ENCODE results near the gene CCT8L2. TPM values are rescaled to one million over a fixed set of nuclear protein-coding genes. Genes with fewer than 3 reads are reported as not detected.
"Not testable (repeated sequence)": the region's sequence is repeated elsewhere in the genome, so short reads cannot be mapped to it uniquely, and the experiment has no call there.

The CCT8L2 gene
- total RNA-seq (2021; ENCODE audit: unreplicated experiment) = not detected
- not detected in 2 replicates for polyA plus RNA-seq (2012)
- not detected for Bru-seq, nascent RNA
- BruChase-seq, experiment 1, labeled RNA remaining after a 6-hour chase = not detected
- BruChase-seq, experiment 2, labeled RNA remaining after a 2-hour chase = not detected
- long read RNA-seq = 0 reads

- H3K9ac ChIP-seq (ENCODE audit: low read length); H3K27ac ChIP-seq (ENCODE audit: low read depth, low read length); DNase-seq (ENCODE audit: low read depth, low spot score); H3K9me2 ChIP-seq (ENCODE audit: insufficient read depth); H3K27me3 ChIP-seq (ENCODE audit: insufficient read depth, low read length); H4K20me1 ChIP-seq (ENCODE audit: insufficient read depth); CTCF ChIA-PET; H3K79me2 ChIP-seq (ENCODE audit: insufficient read depth, low read length); RAD21 ChIA-PET (ENCODE audit: low non-redundant PET in 1 of 2, low total read pairs in 2 of 2, uncharacterized antibody in 2 of 2, unreplicated experiment in 2 of 2); ATAC-seq; H3K36me3 ChIP-seq (ENCODE audit: control insufficient read depth in 1 of 2, insufficient read depth in 2 of 2, low read length in 2 of 2); POLR2A ChIA-PET; intact Hi-C loops (cut with micrococcal nuclease); H3K4me3 ChIP-seq (replicated peaks in 1 of 2; ENCODE audit: low read depth in 1 of 2, low read length in 2 of 2); H2AFZ ChIP-seq (ENCODE audit: low read depth, low read length, poor library complexity, severe bottlenecking); H3K4me1 ChIP-seq (ENCODE audit: control insufficient read depth in 1 of 2, insufficient read depth in 2 of 2, low read length in 2 of 2); H3K4me2 ChIP-seq (ENCODE audit: low read length); H3K9me3 ChIP-seq (ENCODE audit: control insufficient read depth in 1 of 2, insufficient read depth in 1 of 2, low read depth in 1 of 2, low read length in 2 of 2); BruUV-seq (replicated peaks): not testable (repeated sequence)
Measured at GRCh38 chr22:16592710-16593109, at the start of gene CCT8L2. CCT8L2 (minus strand) TSS chr22:16592810; CDS start chr22:16592550, 260 bp downstream.

GRCh38 chr22:16635442-16635841, 42.8 kb upstream of the CCT8L2 start:
- H3K4me3 ChIP-seq (replicated peaks in 1 of 2; ENCODE audit: low read depth in 1 of 2, low read length in 2 of 2); H3K27me3 ChIP-seq (ENCODE audit: insufficient read depth, low read length); intact Hi-C loops (cut with micrococcal nuclease); H3K9ac ChIP-seq (ENCODE audit: low read length); H3K4me1 ChIP-seq (ENCODE audit: control insufficient read depth in 1 of 2, insufficient read depth in 2 of 2, low read length in 2 of 2); H3K27ac ChIP-seq (ENCODE audit: low read depth, low read length); H3K4me2 ChIP-seq (ENCODE audit: low read length); POLR2A ChIA-PET; DNase-seq (ENCODE audit: low read depth, low spot score); H3K79me2 ChIP-seq (ENCODE audit: insufficient read depth, low read length); H2AFZ ChIP-seq (ENCODE audit: low read depth, low read length, poor library complexity, severe bottlenecking); H3K9me2 ChIP-seq (ENCODE audit: insufficient read depth); BruUV-seq (replicated peaks); H3K36me3 ChIP-seq (ENCODE audit: control insufficient read depth in 1 of 2, insufficient read depth in 2 of 2, low read length in 2 of 2); CTCF ChIA-PET; RAD21 ChIA-PET (ENCODE audit: low non-redundant PET in 1 of 2, low total read pairs in 2 of 2, uncharacterized antibody in 2 of 2, unreplicated experiment in 2 of 2); ATAC-seq; H3K9me3 ChIP-seq (ENCODE audit: control insufficient read depth in 1 of 2, insufficient read depth in 1 of 2, low read depth in 1 of 2, low read length in 2 of 2); H4K20me1 ChIP-seq (ENCODE audit: insufficient read depth): not testable (repeated sequence)

- BruUV-seq (replicated peaks); POLR2A ChIA-PET: not testable (repeated sequence)
Measured at GRCh38 chr22:16634092-16634491, 41.5 kb upstream of the CCT8L2 start.

GRCh38 chr22:16628476-16628875, 35.9 kb upstream of the CCT8L2 start:
- DNase-seq (ENCODE audit: low read depth, low spot score); H3K36me3 ChIP-seq (ENCODE audit: control insufficient read depth in 1 of 2, insufficient read depth in 2 of 2, low read length in 2 of 2); ATAC-seq; RAD21 ChIA-PET (ENCODE audit: low non-redundant PET in 1 of 2, low total read pairs in 2 of 2, uncharacterized antibody in 2 of 2, unreplicated experiment in 2 of 2); H3K27ac ChIP-seq (ENCODE audit: low read depth, low read length); CTCF ChIA-PET; H3K27me3 ChIP-seq (ENCODE audit: insufficient read depth, low read length); POLR2A ChIA-PET; H3K4me1 ChIP-seq (ENCODE audit: control insufficient read depth in 1 of 2, insufficient read depth in 2 of 2, low read length in 2 of 2); BruUV-seq (replicated peaks); H3K9me3 ChIP-seq (ENCODE audit: control insufficient read depth in 1 of 2, insufficient read depth in 1 of 2, low read depth in 1 of 2, low read length in 2 of 2); H4K20me1 ChIP-seq (ENCODE audit: insufficient read depth); H3K4me3 ChIP-seq (replicated peaks in 1 of 2; ENCODE audit: low read depth in 1 of 2, low read length in 2 of 2); H3K9me2 ChIP-seq (ENCODE audit: insufficient read depth); H3K9ac ChIP-seq (ENCODE audit: low read length); H3K79me2 ChIP-seq (ENCODE audit: insufficient read depth, low read length); intact Hi-C loops (cut with micrococcal nuclease); H2AFZ ChIP-seq (ENCODE audit: low read depth, low read length, poor library complexity, severe bottlenecking); H3K4me2 ChIP-seq (ENCODE audit: low read length): not testable (repeated sequence)

More at GRCh38 chr22:16634092-16634491, 41.5 kb upstream of the CCT8L2 start:
- H3K9me3 ChIP-seq (ENCODE audit: control insufficient read depth in 1 of 2, insufficient read depth in 1 of 2, low read depth in 1 of 2, low read length in 2 of 2); H3K4me1 ChIP-seq (ENCODE audit: control insufficient read depth in 1 of 2, insufficient read depth in 2 of 2, low read length in 2 of 2); H4K20me1 ChIP-seq (ENCODE audit: insufficient read depth); H2AFZ ChIP-seq (ENCODE audit: low read depth, low read length, poor library complexity, severe bottlenecking); H3K4me2 ChIP-seq (ENCODE audit: low read length); H3K27ac ChIP-seq (ENCODE audit: low read depth, low read length); RAD21 ChIA-PET (ENCODE audit: low non-redundant PET in 1 of 2, low total read pairs in 2 of 2, uncharacterized antibody in 2 of 2, unreplicated experiment in 2 of 2); H3K4me3 ChIP-seq (replicated peaks in 1 of 2; ENCODE audit: low read depth in 1 of 2, low read length in 2 of 2); H3K9me2 ChIP-seq (ENCODE audit: insufficient read depth); H3K36me3 ChIP-seq (ENCODE audit: control insufficient read depth in 1 of 2, insufficient read depth in 2 of 2, low read length in 2 of 2); CTCF ChIA-PET; intact Hi-C loops (cut with micrococcal nuclease); H3K27me3 ChIP-seq (ENCODE audit: insufficient read depth, low read length); H3K9ac ChIP-seq (ENCODE audit: low read length); ATAC-seq; H3K79me2 ChIP-seq (ENCODE audit: insufficient read depth, low read length); DNase-seq (ENCODE audit: low read depth, low spot score): not testable (repeated sequence)

- H3K27ac ChIP-seq (ENCODE audit: low read depth, low read length); H3K27me3 ChIP-seq (ENCODE audit: insufficient read depth, low read length); H3K9me2 ChIP-seq (ENCODE audit: insufficient read depth); H3K4me1 ChIP-seq (ENCODE audit: control insufficient read depth in 1 of 2, insufficient read depth in 2 of 2, low read length in 2 of 2); H3K4me2 ChIP-seq (ENCODE audit: low read length); RAD21 ChIA-PET (ENCODE audit: low non-redundant PET in 1 of 2, low total read pairs in 2 of 2, uncharacterized antibody in 2 of 2, unreplicated experiment in 2 of 2); CTCF ChIA-PET; intact Hi-C loops (cut with micrococcal nuclease); H3K4me3 ChIP-seq (replicated peaks in 1 of 2; ENCODE audit: low read depth in 1 of 2, low read length in 2 of 2); H4K20me1 ChIP-seq (ENCODE audit: insufficient read depth); ATAC-seq; POLR2A ChIA-PET; H3K9ac ChIP-seq (ENCODE audit: low read length); H3K9me3 ChIP-seq (ENCODE audit: control insufficient read depth in 1 of 2, insufficient read depth in 1 of 2, low read depth in 1 of 2, low read length in 2 of 2); H3K79me2 ChIP-seq (ENCODE audit: insufficient read depth, low read length); DNase-seq (ENCODE audit: low read depth, low spot score); H2AFZ ChIP-seq (ENCODE audit: low read depth, low read length, poor library complexity, severe bottlenecking); H3K36me3 ChIP-seq (ENCODE audit: control insufficient read depth in 1 of 2, insufficient read depth in 2 of 2, low read length in 2 of 2); BruUV-seq (replicated peaks): not testable (repeated sequence)
Measured at GRCh38 chr22:16625018-16625417, 32.4 kb upstream of the CCT8L2 start.

Measured in HCT116 (cell line).